SK-N-SH (cell line): ENCODE results near the gene DCLRE1B. TPM values are rescaled to one million over a fixed set of nuclear protein-coding genes. Genes with fewer than 3 reads are reported as not detected.
A peak's percentile ranks its signal among the peaks of the same experiment; 100 is the strongest.

Experiments
- CTCF ChIA-PET: fragments of 300-600, 350-600 bp; formaldehyde crosslinking; extraction: SDS; loops from one replicate; lab custom pipeline; 2021; lab: Yijun Ruan, JAX
- POLR2A ChIA-PET: fragments of 350-600 bp; sonication (Branson Sonifier 250); formaldehyde crosslinking; extraction: SDS; loops from one replicate; lab custom pipeline; 2020; ENCODE audit warnings: antibody characterized with exemption, inconsistent platforms; lab: Yijun Ruan, JAX
- DNase-seq: peaks from one replicate; pipeline ENCODE4 v3.0.0; 2012
- H2AFZ ChIP-seq: fragments of 200-600 bp; sonication (generic); 2 replicates; pipeline ENCODE4 v1.8.1; 2016; ENCODE audit warnings: antibody characterized with exemption, mild to moderate bottlenecking, low read depth
- H3F3A ChIP-seq: fragments of 200-600 bp; sonication (generic); replicated peaks from 2 replicates; pipeline ENCODE3; 2016; ENCODE audit warnings: antibody characterized with exemption, mild to moderate bottlenecking; ENCODE audit not compliant: insufficient read depth
- H3K27ac ChIP-seq, 2 experiments: fragments of 200-500 bp in 1 of 2; fragments of 200-600 bp in 1 of 2; sonication (Bioruptor generic) in 1 of 2; sonication (generic), shearing (Covaris generic) in 1 of 2; 2 replicates each; pipeline versions ENCODE4 v1.5.1 to v1.6.1; 2014 to 2016; ENCODE audit warnings: low read depth in 2 of 2, inconsistent platforms in 1 of 2, low read length in 1 of 2, mild to moderate bottlenecking in 1 of 2, mixed read lengths in 1 of 2
- H3K27me3 ChIP-seq: fragments of 200-600 bp; sonication (generic), shearing (Covaris generic); 2 replicates; pipeline ENCODE4 v1.6.1; 2016; ENCODE audit warnings: mixed run types; ENCODE audit not compliant: insufficient read depth
- H3K36me3 ChIP-seq, 2 experiments: fragments of 200-500 bp in 1 of 2; fragments of 200-600 bp in 1 of 2; sonication (Bioruptor generic) in 1 of 2; sonication (generic) in 1 of 2; replicated peaks in 1 of 2; 2 replicates each; pipeline versions ENCODE3 to v1.5.1; 2014 to 2016; ENCODE audit warnings: low read length in 1 of 2, mild to moderate bottlenecking in 1 of 2; ENCODE audit not compliant: insufficient read depth in 2 of 2, control insufficient read depth in 1 of 2
- H3K4me1 ChIP-seq, 2 experiments: fragments of 200-500 bp in 1 of 2; fragments of 200-600 bp in 1 of 2; sonication (Bioruptor generic) in 1 of 2; sonication (generic), shearing (Covaris generic) in 1 of 2; 2 replicates each; pipeline versions ENCODE4 v1.5.1 to v1.6.1; 2014 to 2016; ENCODE audit warnings: low read depth in 1 of 2, low read length in 1 of 2, mixed run types in 1 of 2; ENCODE audit not compliant: insufficient read depth in 2 of 2, control insufficient read depth in 1 of 2
- H3K4me2 ChIP-seq: fragments of 200-600 bp; sonication (generic), shearing (Covaris generic); 2 replicates; pipeline ENCODE4 v1.6.1; 2017; ENCODE audit warnings: mixed run types
- H3K4me3 ChIP-seq, 2 experiments: fragments of 200-500 bp in 1 of 2; fragments of 200-600 bp in 1 of 2; sonication (Bioruptor generic) in 1 of 2; sonication (generic), shearing (Covaris generic) in 1 of 2; 2 replicates each; pipeline versions ENCODE4 v1.5.1 to v1.8.1; 2014 to 2016; ENCODE audit warnings: low read depth in 2 of 2, inconsistent platforms in 1 of 2, low read length in 1 of 2, mild to moderate bottlenecking in 1 of 2, mixed read lengths in 1 of 2, moderate library complexity in 1 of 2
- H3K79me2 ChIP-seq: fragments of 200-600 bp; sonication (generic); 2 replicates; pipeline ENCODE4 v1.8.1; 2017; ENCODE audit warnings: mild to moderate bottlenecking; ENCODE audit not compliant: insufficient read depth
- H3K9ac ChIP-seq: fragments of 200-600 bp; sonication (generic); 2 replicates; pipeline ENCODE4 v1.6.1; 2017; ENCODE audit warnings: mixed run types
- H3K9me2 ChIP-seq: fragments of 200-600 bp; sonication (generic); 2 replicates; pipeline ENCODE4 v1.6.1; 2017; ENCODE audit warnings: mixed run types
- H3K9me3 ChIP-seq: fragments of 200-600 bp; sonication (generic); 2 replicates; pipeline ENCODE4 v1.6.1; 2017; ENCODE audit warnings: mixed run types, mild to moderate bottlenecking, moderate library complexity
- H4K20me1 ChIP-seq: fragments of 200-600 bp; sonication (generic); 2 replicates; pipeline ENCODE4 v1.6.1; 2017; ENCODE audit warnings: mild to moderate bottlenecking, mixed run types; ENCODE audit not compliant: insufficient read depth
- FOSL2 ChIP-seq: IDR thresholded peaks from 2 replicates; pipeline ENCODE4 v1.4.0; 2012; ENCODE audit warnings: low read depth, mild to moderate bottlenecking, moderate library complexity, borderline replicate concordance
- IRF3 ChIP-seq: fragments of 150-350 bp; IDR thresholded peaks from 2 replicates; pipeline ENCODE4 v1.6.1; 2016; ENCODE audit warnings: mild to moderate bottlenecking, low read depth, low read length
- JUND ChIP-seq: IDR thresholded peaks from 2 replicates; pipeline ENCODE4 v1.4.0; 2012
- MEF2A ChIP-seq: IDR thresholded peaks from 2 replicates; pipeline ENCODE4 v1.4.0; 2012; ENCODE audit warnings: low read depth, borderline replicate concordance
- PBX3 ChIP-seq: IDR thresholded peaks from 2 replicates; pipeline ENCODE4; 2012
- POLR2AphosphoS5 ChIP-seq: IDR thresholded peaks from 2 replicates; pipeline ENCODE4 v1.6.1; 2012; ENCODE audit warnings: low read depth, low read length
- RCOR1 ChIP-seq: fragments of 150-350 bp; IDR thresholded peaks from 2 replicates; pipeline ENCODE4 v1.6.1; 2017; ENCODE audit warnings: antibody characterized with exemption, low read length
- RXRA ChIP-seq: IDR thresholded peaks from 2 replicates; pipeline ENCODE4 v1.4.0; 2012; ENCODE audit warnings: low read depth, mild to moderate bottlenecking, borderline replicate concordance
- TEAD4 ChIP-seq: IDR thresholded peaks from 2 replicates; pipeline ENCODE4 v1.4.0; 2012; ENCODE audit warnings: mild to moderate bottlenecking, borderline replicate concordance; ENCODE audit not compliant: insufficient read depth
- WGBS: methylation state at CpG from one replicate; pipeline ENCODE4 v1.1.6; 2017; ENCODE audit warnings: low lambda C conversion rate; 5-methylcytosine and 5-hydroxymethylcytosine counted together
- polyA plus RNA-seq, 3 experiments: library from polyadenylated mRNA; depleted of rRNA; stranded (reverse); fragments of >200 nt; gene quantifications; 2 replicates each; pipeline ENCODE4 v1.2.3, GENCODE V29; 2012
- TF ChIP-seq, protein P1 (sequence below): IDR thresholded peaks from 2 replicates; pipeline ENCODE4 v1.4.0; 2012; ENCODE audit warnings: low read depth

Gene DCLRE1B
- polyA plus RNA-seq, 1 of the 3 experiments (the other 2 are of a cell fraction) = 3.0 TPM

DNA sequence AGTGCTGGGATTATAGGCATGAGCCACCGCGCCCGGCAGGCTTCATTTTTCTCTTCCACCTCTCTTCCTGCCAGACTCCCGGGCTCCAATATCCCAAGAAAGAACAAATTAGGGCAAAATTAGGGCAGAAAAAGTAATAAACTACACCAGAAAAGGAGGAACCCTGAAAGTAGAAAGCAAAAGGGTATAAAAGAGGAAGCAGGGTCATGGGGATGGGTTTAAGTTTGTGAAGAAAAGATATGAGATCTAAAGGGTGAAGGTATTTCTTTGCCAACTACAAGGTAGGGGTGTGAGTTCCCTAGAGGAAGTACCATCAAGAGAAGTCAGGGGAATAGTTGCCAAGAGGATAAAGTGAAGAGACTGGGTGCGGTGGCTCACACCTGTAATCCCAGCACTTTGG is 43.5 kb upstream of the DCLRE1B start:
- no peaks in the 10 kb centered on the region for H4K20me1 ChIP-seq
- WGBS = 84% methylated on average over 5 of the region's 5 CpGs
- H3K9me2 ChIP-seq = no peaks in the 10 kb centered on the region
- peak overlapping the region; percentile 57 for H3K4me2 ChIP-seq
- TF ChIP-seq RCOR1 = no peak
- no peak for TF ChIP-seq IRF3
- TF ChIP-seq TEAD4 = no peak
- no peak for TF ChIP-seq RXRA
- no peak for TF ChIP-seq PBX3
- TF ChIP-seq MEF2A = no peak
- no peak for TF ChIP-seq JUND
- TF ChIP-seq, all 33 proteins: peak for 0
- Histone ChIP-seq H3K4me3 (no peak overlapping the region), H3K9ac (no peak overlapping the region), H3K4me1 (peaks cover 0 to 26% of the 10 kb centered on the region in 2 experiments; a peak in 2 of 4 replicates), H3F3A (peaks cover 4% of the 10 kb centered on the region), H3K27ac (peak overlapping the region in 1 of 2 experiments; percentile 88; a peak in 2 of 4 replicates), H3K9me3 (no peaks in the 10 kb centered on the region), H2AFZ (peak overlapping the region; percentile 80), H3K36me3 (no peaks in the 10 kb centered on the region), H3K79me2 (no peaks in the 10 kb centered on the region), H3K27me3 (no peaks in the 10 kb centered on the region)
- POLR2A ChIA-PET = no interaction called here
- CTCF ChIA-PET = no interaction called here
- DNase-seq = no peak

DNA sequence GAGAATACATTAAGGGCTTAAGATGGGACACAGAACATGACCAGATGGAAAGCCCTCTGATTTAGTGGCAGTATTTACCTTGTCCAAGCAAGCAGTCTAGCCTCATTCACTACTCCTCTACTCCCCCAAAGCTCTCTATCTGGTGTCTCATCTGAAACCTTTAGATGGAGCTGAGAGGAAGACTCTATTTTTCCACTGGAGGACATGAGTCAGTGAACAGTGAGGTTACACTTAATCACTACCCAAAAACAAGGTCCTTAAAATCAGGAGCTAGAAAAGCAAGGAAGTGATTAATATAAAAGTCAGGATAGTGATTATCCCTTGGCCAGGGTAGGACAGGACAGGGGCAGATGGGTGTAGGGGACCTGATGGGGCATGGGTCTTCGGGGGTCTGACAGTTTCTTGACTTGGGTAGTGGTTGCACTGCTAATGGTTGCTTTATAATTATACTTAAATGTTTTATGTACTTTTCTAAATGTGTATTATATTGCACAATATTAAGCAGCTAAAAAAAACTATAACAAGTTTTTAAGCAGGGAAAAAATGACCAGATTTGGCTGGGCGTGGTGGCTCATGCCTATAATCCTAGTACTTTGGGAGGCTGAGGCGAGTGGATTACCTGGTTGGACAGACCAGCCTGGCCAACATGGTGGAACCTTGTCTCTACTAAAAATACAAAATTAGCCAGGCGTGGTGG is 36.6 kb upstream of the DCLRE1B start:
- ChIA-PET CTCF (interaction anchor here (0.8 to 1.0 kb wide), 2 partner anchors 16 to 110 kb away, joined by 3 read pairs; partner anchors contain the start of gene OLFML3), POLR2A (no interaction called here)
- Histone ChIP-seq H4K20me1 (no peaks in the 10 kb centered on the region), H3K79me2 (no peaks in the 10 kb centered on the region), H3K9me3 (no peaks in the 10 kb centered on the region), H3K4me1 (peaks cover 0 to 16% of the 10 kb centered on the region in 2 experiments; a peak in 1 of 4 replicates), H3K27ac (peak overlapping the region in 1 of 2 experiments; percentile 47; a peak in 2 of 4 replicates), H3K4me3 (no peak overlapping the region), H3K9ac (no peak overlapping the region), H2AFZ (peak overlapping the region; percentile 75), H3K36me3 (no peaks in the 10 kb centered on the region), H3K9me2 (no peaks in the 10 kb centered on the region), H3K4me2 (peak overlapping the region; percentile 32; the same call in 1 of the 2 replicates), H3F3A (no peaks in the 10 kb centered on the region), H3K27me3 (no peaks in the 10 kb centered on the region)
- 88% methylated on average over 4 of the region's 4 CpGs for WGBS
- DNase-seq = no peak
- TF ChIP-seq POLR2AphosphoS5 = no peak
- TF ChIP-seq, protein P1, sequence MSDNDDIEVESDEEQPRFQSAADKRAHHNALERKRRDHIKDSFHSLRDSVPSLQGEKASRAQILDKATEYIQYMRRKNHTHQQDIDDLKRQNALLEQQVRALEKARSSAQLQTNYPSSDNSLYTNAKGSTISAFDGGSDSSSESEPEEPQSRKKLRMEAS = no peak
- peak; percentile 19; the same call in 1 of the 2 replicates for TF ChIP-seq FOSL2
